Activated naive CD8-positive, alpha-beta T cell (primary cell): ENCODE measurements around the gene TRAPPC1.
A peak's percentile ranks its signal among the peaks of the same experiment; 100 is the strongest.

ENCODE experiments used
- H3K27ac Mint-ChIP-seq: one replicate; pipeline ENCODE4 v1.8.0; 2021; ENCODE audit warnings: mixed read lengths
- H3K27me3 Mint-ChIP-seq: one replicate; pipeline ENCODE4 v1.8.0; 2021; ENCODE audit warnings: mixed read lengths
- H3K36me3 Mint-ChIP-seq: one replicate; pipeline ENCODE4 v1.8.0; 2021; ENCODE audit warnings: mixed read lengths
- H3K4me1 Mint-ChIP-seq: one replicate; pipeline ENCODE4 v1.8.0; 2021; ENCODE audit warnings: low read depth, mixed read lengths
- H3K4me3 Mint-ChIP-seq: one replicate; pipeline ENCODE4 v1.8.0; 2021; ENCODE audit warnings: mild to moderate bottlenecking, mixed read lengths
- H3K9me3 Mint-ChIP-seq: one replicate; pipeline ENCODE4 v1.8.0; 2021; ENCODE audit warnings: low read depth, mixed read lengths

Gene TRAPPC1

DNA sequence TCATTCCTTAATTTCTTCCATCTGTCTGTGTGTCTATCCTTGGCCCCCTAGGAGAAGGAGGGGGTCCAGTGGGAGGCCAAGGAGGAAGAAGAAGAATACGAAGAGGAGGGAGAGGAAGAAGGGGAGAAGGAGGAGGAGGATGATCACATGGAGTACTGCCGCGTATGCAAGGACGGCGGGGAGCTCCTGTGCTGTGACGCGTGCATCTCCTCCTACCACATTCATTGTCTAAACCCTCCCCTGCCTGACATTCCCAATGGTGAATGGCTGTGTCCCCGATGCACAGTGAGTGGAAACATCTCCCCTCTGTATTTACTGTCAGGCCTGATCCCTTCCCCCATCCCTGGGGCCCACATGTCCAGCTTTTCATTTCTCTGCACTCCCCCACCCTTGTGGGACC is 36.9 kb downstream of the TRAPPC1 start:
- H3K4me3 Mint-ChIP-seq: no peak overlapping the region
- no peaks in the 10 kb centered on the region for H3K9me3 Mint-ChIP-seq
- H3K36me3 Mint-ChIP-seq: peaks cover 16% of the 10 kb centered on the region
- peak overlapping the region; percentile 76 for H3K27ac Mint-ChIP-seq
- H3K4me1 Mint-ChIP-seq: peaks cover 12% of the 10 kb centered on the region
- H3K27me3 Mint-ChIP-seq: no peaks in the 10 kb centered on the region

DNA sequence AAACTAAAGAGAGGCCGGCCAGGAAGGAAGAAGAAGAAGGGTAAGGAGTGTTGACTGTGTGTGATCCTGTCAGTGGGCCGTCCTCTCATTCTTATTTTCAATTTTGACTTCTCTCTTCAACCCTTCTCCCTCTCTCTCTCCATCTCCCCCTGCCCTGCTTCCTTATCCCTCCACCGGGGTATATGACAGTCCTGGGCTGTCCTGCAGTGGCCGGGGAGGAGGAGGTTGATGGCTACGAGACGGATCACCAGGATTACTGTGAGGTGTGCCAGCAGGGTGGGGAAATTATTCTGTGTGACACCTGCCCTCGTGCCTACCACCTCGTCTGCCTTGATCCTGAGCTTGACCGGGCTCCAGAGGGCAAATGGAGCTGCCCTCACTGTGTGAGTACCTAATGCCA is 37.5 kb downstream of the TRAPPC1 start:
- Mint-ChIP-seq H3K4me3 (no peak overlapping the region), H3K36me3 (peaks cover 15% of the 10 kb centered on the region), H3K4me1 (peaks cover 12% of the 10 kb centered on the region), H3K27ac (peak overlapping the region; percentile 76), H3K27me3 (no peaks in the 10 kb centered on the region), H3K9me3 (no peaks in the 10 kb centered on the region)

DNA sequence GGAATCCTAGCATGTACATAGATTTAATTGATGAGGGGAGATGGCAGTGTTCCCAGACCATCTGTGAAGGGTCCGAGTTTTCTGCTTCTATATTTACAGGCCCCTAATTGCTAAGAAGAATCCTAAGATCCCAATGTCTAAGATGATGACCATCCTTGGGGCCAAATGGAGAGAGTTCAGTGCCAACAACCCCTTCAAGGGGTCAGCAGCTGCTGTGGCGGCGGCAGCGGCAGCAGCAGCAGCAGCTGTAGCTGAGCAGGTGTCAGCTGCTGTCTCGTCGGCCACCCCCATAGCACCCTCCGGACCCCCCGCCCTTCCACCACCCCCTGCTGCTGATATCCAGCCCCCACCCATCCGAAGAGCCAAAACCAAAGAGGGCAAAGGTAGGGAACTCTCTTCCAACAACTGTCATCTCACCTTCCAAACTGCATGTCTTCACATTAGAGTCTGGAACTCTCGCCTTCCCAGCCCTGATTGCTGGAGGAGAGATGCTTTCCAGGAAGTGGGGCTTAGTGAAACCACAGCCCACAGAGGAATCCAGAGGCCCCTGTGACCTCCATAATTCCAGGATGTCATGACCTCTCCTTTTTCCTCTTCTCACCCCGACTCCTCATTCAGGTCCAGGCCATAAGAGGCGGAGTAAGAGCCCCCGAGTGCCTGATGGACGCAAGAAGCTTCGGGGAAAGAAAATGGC is 38.4 kb downstream of the TRAPPC1 start:
- Mint-ChIP-seq H3K4me1 (peaks cover 12% of the 10 kb centered on the region), H3K4me3 (no peak overlapping the region), H3K27ac (peak overlapping the region; percentile 28), H3K9me3 (no peaks in the 10 kb centered on the region), H3K36me3 (peaks cover 15% of the 10 kb centered on the region), H3K27me3 (no peaks in the 10 kb centered on the region)

DNA sequence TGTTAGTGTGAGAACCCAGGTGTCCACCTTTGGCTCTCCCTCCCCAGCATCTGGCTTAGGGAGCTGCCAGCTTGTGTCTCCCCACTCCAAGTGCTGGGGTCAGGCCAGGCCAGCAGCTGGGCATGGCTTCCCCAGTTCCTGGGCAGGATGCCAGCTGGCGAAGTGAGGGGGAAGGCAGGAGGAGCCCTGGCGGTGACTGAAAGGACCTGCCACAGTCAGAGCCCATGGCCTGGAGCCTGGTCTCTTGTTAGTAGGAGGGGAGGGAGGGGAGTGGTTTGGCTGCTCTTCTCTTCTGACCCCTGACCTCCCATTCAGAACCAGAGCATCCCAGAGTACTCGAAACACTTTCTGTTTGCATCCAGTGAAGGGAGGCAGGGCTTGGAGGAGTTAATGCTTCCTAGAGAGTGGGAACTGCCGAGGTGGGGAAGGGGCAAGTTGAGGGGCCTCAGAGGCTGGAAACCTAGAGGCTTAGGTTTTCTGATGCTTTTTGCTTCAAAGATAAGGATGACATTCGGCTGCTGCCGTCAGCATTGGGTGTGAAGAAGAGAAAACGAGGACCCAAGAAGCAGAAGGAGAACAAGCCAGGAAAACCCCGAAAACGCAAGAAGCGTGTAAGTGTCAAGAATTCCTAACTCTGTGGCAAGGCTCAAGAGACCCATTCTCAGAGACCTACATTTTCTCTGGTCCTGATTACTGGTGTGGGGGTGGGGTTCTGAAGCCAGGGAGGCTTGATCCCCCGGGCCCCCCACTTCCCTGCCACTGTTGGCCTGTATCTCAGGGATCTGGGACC is 42.4 kb downstream of the TRAPPC1 start:
- peaks cover 2% of the 10 kb centered on the region for H3K36me3 Mint-ChIP-seq
- peaks cover 10% of the 10 kb centered on the region for H3K4me1 Mint-ChIP-seq
- no peaks in the 10 kb centered on the region for H3K27me3 Mint-ChIP-seq
- H3K9me3 Mint-ChIP-seq: no peaks in the 10 kb centered on the region
- no peak overlapping the region for H3K4me3 Mint-ChIP-seq
- no peak overlapping the region for H3K27ac Mint-ChIP-seq

DNA sequence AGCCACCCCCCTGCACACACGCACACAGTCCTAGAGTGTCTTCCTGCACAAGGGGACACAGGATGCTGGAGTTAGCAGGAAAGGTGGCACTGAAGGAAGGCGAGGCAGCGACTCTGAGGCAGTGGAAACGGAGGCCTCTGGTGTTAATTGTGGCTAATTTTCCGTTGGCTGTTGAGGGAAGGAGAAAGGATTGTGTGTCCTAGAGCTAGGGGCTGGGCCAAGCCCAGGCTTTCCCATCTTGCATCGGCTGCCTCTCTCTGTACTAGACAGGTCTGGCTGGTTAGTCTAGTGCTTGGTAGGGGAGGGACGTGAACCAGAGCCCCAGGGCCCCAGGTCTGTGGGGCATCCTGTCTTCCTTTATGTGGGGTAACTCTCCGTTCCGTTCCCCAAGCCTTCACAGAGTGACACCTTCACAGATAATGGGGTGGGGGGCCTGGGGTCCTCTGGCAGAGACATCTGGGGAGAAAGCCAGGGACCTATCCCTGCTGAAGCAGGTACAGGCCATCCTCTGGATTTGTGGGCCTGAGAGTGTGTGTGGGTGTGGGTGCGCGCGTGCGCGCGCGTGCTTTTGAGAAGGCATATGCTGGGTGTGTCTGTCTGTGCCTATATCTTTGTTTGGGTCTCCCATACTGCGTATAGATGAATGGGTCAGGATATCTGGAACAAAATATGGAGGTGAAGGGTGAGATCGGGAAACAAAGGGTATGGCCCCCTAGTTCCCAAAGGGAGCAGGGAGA is 43.4 kb downstream of the TRAPPC1 start, which contains the start of gene CHD3:
TSS of gene CHD3 (plus strand) at position 606 of the 737 bp plus-strand sequence. CDS start 212 bp downstream, outside the sequence.
- Mint-ChIP-seq H3K4me1 (peaks cover 13% of the 10 kb centered on the region), H3K36me3 (peaks cover 2% of the 10 kb centered on the region), H3K4me3 (no peak within 1 kb of the TSS)

DNA sequence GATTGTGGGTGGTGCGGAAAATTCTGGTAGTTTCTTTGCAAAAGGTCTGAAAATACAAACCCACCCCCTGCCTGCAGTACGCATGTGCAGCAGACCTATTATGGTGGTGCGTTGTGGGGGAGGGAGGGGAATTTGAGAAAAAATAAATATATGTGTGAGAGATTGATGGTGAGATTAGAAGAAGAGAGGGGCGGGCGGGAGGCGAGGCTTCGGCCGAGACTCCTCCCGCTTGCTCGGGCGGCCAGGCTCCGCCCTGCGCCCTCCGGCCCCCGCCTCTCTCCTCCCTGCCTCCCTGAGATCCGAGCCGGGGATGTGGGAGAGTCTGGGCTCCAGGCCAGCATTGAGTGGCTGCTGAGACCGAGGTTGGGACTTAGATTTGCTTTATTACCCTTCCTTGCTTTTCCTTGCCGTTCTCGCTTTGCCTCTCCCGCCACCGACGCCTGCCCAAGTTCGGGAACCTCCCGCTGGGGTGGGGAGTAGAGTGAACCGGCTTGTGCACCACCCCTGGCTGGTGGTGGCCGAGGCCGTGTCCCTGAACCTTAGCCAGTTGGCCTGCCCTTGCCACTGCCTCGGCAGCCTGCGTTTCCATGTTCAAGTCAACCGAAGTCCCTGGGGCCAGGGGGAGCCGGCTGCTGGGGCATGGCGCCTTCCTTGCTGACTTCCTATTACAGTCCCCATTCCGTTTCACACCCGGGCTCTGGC is 44.1 kb downstream of the TRAPPC1 start:
- Mint-ChIP-seq H3K27me3 (no peaks in the 10 kb centered on the region), H3K9me3 (no peaks in the 10 kb centered on the region)

More for the DNA sequence above, 43.4 kb downstream of the TRAPPC1 start, which contains the start of gene CHD3:
- H3K27me3 Mint-ChIP-seq: no peaks in the 10 kb centered on the region
- no peak within 1 kb of the TSS for H3K27ac Mint-ChIP-seq
- no peaks in the 10 kb centered on the region for H3K9me3 Mint-ChIP-seq

DNA sequence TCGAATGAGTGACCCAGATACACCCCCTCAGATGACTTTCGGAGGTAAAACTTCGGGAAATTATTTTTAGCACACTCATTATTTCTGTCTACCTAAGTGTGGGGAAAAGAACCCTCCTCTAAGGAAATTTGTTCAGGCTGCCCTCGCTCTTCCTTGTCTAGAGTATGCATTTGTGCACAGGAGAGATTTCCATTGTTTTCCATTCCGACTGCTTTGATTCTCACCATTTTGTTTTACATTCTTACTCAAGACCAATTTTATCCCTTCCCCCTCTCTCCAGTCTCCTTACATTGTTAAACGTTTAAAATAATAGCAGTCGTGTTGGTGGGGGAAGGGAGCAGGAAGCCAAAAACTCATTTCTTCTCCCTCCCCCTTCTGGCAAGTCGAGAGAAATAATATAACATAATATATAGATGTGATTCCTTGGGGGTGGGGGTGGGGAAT is 44.7 kb downstream of the TRAPPC1 start:
- H3K9me3 Mint-ChIP-seq: no peaks in the 10 kb centered on the region
- peaks cover 1% of the 10 kb centered on the region for H3K36me3 Mint-ChIP-seq
- H3K27ac Mint-ChIP-seq: no peak overlapping the region
- H3K4me3 Mint-ChIP-seq: no peak overlapping the region
- no peaks in the 10 kb centered on the region for H3K27me3 Mint-ChIP-seq
- peaks cover 12% of the 10 kb centered on the region for H3K4me1 Mint-ChIP-seq

More for the DNA sequence above, 44.1 kb downstream of the TRAPPC1 start:
- H3K4me1 Mint-ChIP-seq: peaks cover 13% of the 10 kb centered on the region
- H3K4me3 Mint-ChIP-seq: no peak overlapping the region
- no peak overlapping the region for H3K27ac Mint-ChIP-seq
- peaks cover 2% of the 10 kb centered on the region for H3K36me3 Mint-ChIP-seq

DNA sequence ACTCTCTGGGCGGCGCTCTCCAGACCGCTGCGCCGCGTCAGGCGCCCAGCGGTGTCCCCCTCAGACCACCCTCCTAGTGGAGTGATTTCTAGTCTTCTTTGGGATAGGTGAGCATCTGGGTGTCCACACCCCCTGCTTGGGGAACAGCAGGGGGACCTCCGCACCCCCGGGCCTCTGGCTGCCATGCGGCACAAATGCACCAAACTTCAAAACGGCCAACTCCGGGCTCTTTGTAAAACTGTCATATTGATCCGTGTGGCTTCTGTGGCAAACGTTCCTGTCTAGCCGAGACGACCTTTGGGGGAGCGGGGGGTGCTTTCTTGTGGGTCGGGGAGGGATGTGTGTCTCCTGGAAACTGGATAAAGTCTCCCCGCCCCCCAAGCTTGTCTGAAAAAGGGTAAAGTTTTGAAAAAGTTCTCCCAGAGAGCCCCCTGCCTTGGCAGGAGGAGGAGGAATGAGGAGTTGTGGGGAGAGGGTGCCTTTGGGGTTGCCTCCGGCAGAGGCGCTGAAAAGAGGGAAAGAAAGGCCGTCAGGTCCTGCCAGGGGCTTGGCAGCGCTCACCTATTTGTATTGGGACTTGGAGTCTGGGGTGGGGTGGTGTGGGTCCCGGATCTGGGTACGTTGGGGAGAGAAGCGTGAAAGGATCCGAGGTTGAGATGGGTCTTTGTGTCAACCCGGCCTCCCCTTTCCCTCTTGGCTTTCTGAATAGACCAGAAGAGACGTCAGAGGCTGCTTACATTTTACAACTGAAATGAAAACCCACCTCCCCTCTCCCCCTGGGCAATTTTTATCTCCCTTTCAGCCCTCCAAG is 45.3 kb downstream of the TRAPPC1 start:
- no peaks in the 10 kb centered on the region for H3K9me3 Mint-ChIP-seq
- no peak overlapping the region for H3K27ac Mint-ChIP-seq
- H3K36me3 Mint-ChIP-seq: no peaks in the 10 kb centered on the region
- H3K27me3 Mint-ChIP-seq: no peaks in the 10 kb centered on the region
- H3K4me3 Mint-ChIP-seq: no peak overlapping the region
- H3K4me1 Mint-ChIP-seq: peaks cover 9% of the 10 kb centered on the region

DNA sequence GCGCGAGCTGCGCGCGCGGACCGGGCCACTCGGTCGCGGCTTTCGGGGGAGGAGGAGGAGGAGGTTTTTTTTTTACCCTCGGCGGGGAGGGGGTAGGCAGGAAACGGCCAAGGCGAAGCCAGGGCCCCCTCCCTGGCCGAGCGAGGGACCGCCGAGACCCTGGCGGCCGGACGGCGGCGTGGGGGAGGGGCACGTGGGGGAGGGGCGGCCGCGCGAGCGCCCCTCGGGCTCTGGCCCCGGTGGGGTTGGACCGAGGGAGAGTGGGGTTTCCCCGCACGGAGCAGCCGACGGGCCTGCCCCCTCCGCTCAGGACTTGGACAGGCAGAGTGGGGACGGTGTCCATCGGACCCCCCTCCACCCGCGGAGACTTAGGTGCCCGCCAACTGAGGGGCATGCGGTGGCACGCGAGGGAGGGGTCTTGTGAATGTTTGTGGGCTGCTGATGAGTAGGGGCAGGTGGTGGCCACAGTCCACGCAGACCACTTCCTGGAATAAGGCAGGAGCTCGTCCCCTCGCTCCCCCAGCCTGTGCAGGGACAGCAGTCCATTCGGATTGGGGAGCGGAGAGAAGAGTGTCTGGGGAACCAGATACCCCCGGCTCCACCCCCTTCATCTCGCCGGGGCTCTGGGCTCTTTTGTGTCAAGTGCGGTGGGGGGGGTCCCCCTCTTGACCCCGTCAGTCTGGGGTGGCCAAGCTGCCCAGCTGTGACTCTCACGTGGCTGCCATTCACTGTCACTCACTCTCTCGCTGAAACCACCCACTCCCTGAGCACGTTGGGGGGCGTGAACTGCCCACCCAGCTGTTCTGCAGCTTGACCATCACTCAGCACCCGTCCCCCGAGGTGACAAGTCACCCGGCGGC is 46.1 kb downstream of the TRAPPC1 start:
- H3K4me3 Mint-ChIP-seq: no peak overlapping the region
- no peaks in the 10 kb centered on the region for H3K27me3 Mint-ChIP-seq
- H3K9me3 Mint-ChIP-seq: no peaks in the 10 kb centered on the region
- H3K36me3 Mint-ChIP-seq: no peaks in the 10 kb centered on the region
- H3K27ac Mint-ChIP-seq: no peak overlapping the region
- peaks cover 7% of the 10 kb centered on the region for H3K4me1 Mint-ChIP-seq

DNA sequence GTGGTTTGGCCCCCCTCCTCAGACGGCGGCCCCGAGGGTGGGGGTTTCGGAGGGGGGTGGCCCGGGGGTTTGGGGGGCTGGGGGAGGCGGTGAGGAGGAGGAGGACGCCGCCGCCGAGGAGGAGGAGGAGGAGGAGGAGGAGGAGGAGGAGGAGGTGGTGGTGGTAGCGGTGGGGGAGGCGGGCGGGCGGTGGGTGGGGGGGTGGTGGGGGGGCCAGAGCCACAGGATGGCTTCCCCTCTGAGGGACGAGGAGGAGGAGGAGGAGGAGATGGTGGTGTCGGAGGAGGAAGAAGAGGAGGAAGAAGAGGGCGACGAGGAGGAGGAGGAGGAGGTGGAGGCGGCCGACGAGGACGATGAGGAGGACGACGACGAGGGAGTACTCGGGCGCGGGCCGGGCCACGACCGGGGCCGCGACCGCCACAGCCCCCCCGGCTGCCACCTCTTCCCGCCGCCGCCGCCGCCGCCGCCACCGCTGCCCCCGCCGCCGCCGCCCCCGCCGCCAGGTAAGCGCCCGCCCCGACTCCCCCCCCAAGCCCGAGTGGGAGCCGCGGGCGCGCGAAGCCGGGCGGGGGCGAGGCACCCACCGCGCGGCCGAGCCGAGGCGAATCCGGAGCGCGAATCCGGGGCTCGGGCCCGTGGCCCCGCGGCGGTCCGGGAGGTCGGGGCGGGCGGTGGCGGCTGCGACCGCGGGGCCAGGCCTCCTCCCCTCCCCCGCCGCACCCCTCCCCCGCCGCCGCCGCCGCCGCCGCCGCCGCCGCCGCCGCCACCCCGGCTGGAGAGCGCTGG is 47.0 kb downstream of the TRAPPC1 start:
- peak overlapping the region; percentile 65 for H3K4me3 Mint-ChIP-seq
- H3K9me3 Mint-ChIP-seq: no peaks in the 10 kb centered on the region
- peaks cover 7% of the 10 kb centered on the region for H3K4me1 Mint-ChIP-seq
- H3K27me3 Mint-ChIP-seq: no peaks in the 10 kb centered on the region
- H3K36me3 Mint-ChIP-seq: no peaks in the 10 kb centered on the region
- H3K27ac Mint-ChIP-seq: peak overlapping the region; percentile 36

DNA sequence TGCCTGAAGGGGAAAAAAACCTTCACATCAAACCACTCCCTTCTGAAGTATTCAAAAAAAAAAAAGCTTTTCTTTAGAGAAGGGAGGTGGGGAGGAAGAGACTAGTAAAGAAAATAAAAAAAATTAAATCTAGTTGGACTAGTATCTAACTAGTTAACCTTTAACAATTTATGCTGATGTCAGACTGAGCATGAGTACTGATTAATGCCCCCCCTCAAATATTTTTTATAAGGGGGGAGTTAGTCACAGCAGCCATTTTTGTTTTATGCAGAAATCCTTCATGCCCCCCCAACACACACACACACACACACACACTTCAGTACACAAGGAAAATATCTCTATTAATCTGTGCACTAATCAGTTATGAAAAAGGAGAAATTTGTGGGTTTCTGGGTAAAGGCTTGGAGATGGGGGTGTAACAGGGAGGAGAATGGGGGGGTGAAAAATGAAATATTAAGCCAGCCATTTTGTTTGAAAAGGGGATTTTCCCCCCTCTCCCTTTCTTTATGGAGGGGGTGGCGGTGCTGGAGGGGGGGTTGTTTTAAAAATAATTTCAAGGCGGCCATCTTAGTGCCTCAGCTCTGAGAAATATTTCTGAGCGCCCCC is 47.9 kb downstream of the TRAPPC1 start:
- no peaks in the 10 kb centered on the region for H3K9me3 Mint-ChIP-seq

DNA sequence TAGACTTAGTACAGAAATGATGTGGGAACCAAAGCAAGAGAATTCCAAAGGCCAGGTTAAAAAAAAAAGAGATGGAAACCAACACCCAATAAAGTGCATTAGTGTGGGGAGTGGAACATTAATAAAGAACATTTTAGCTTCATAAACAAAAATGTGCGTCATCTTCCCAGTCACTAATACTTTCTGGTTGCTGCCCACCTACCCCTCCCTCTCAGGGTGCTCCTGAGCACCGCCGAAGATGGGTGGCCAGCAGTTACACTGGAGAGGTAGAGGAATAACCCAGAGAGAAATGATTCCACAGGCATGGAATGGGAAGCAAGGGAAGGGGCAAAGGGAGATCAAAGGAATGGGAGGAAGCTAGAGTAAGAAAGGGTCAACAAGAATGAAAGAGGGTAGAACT is 49.1 kb downstream of the TRAPPC1 start:
- H3K27me3 Mint-ChIP-seq: no peaks in the 10 kb centered on the region
- no peaks in the 10 kb centered on the region for H3K36me3 Mint-ChIP-seq
- H3K9me3 Mint-ChIP-seq: no peaks in the 10 kb centered on the region
- H3K4me3 Mint-ChIP-seq: no peak overlapping the region
- H3K4me1 Mint-ChIP-seq: peaks cover 8% of the 10 kb centered on the region
- H3K27ac Mint-ChIP-seq: no peak overlapping the region

More for the DNA sequence above, 47.9 kb downstream of the TRAPPC1 start:
- H3K27ac Mint-ChIP-seq: peak overlapping the region; percentile 85
- peak overlapping the region; percentile 82 for H3K4me3 Mint-ChIP-seq
- no peaks in the 10 kb centered on the region for H3K27me3 Mint-ChIP-seq
- peaks cover 7% of the 10 kb centered on the region for H3K4me1 Mint-ChIP-seq
- H3K36me3 Mint-ChIP-seq: no peaks in the 10 kb centered on the region
